Measurements from ENCODE around the gene KCNA4. TPM values are rescaled to one million over a fixed set of nuclear protein-coding genes. Genes with fewer than 3 reads are reported as not detected.
"Not testable (repeated sequence)": the region's sequence is repeated elsewhere in the genome, so short reads cannot be mapped to it uniquely, and the experiment has no call there.

The KCNA4 gene
- polyA plus RNA-seq, 4 donors, result 0.11 to 2.7 (median 0.76) TPM

DNA sequence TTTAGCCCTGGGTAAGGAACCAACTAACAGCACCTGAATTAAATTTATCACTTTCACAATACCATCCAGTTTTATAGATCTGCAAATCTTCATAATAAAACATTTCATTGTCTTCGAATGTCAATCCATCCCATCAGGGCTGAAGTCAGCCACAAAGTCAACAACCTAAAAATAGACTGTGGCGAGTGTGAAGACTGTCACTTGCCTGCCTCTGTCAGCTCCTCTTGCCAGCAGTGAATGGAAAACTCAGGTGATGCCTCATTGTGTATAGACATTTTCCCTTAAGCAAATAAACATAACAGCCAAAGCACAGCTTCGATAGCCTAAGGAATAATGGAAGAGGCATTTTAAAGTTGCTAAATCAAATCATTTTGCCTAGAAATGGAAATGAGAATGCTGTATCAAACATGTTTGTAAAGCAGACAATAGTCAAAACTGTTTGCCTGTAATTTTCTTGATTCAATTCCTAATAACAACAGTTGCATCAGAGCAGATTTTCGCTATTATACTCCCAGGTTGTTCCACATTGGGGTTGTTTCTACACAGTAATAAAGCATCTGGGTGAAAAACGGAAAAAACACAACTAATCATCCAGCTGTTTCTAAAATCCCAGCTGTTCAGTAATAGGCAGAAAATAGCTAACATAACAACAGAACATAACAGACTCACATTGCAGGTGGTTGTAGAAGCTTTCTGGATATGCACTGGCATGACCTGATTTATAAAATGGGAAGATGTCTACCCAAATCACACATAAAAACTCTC is 15.7 kb downstream of the KCNA4 start:
- no peak for DNase-seq (ENCODE audit: low read depth in 4 of 4, low spot score in 3 of 4)

DNA sequence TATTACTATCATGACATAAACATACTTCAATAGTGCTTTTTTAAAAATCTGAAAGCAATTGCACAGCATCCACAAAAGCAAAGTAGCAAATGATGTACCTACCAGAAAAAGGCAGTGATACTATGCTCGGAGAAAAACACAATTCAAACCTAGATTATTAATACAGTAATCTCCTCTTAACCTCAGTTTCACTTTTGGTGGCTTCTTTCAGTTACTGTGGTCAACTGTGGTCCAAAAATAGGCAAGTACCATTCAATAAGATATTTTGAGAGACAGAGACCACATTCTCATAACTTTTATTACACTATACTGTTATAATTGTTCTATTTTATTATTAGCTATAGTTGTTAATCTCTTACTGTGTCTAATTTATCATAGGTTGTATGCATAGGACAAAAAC is 20.8 kb downstream of the KCNA4 start:
- no peak for DNase-seq (ENCODE audit: low read depth in 4 of 4, low spot score in 3 of 4)

DNA sequence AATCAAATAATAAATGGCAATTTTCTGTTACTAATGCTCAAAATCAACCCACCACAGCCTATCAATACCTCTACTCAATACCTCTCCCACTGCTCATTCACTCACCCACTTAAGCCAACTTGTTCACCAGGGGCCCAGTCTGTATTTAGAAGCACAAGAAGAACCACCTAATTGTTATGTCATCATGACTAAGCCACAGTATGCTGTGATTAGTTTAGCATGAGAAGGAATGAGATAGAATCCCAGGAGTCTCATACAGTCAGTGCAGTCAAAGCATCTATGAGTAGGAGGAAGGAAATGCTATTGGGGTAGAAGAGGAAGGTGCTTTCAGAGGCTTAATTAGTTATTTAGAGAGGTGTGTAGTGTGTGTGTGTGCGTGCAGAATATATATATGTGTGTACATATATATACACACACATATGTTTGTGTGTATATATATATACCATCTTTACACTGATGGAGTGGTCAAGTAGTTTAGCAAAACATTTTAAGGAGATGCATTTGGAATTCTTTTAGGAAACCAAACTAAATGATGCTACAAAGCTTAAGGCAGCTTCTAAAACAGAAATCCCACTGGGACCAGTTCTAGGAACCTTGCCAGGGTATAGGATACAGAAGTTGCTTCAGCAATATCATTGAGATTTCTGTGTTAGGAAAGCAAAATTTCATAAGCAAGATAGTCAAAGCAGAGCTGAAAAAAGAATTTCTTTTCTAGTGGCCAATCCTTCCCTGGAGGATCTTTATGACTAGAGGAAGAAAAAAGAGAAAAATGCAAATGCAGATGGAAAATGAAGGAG is 27.5 kb downstream of the KCNA4 start:
- DNase-seq (ENCODE audit: low read depth in 4 of 4, low spot score in 3 of 4), result no peak

DNA sequence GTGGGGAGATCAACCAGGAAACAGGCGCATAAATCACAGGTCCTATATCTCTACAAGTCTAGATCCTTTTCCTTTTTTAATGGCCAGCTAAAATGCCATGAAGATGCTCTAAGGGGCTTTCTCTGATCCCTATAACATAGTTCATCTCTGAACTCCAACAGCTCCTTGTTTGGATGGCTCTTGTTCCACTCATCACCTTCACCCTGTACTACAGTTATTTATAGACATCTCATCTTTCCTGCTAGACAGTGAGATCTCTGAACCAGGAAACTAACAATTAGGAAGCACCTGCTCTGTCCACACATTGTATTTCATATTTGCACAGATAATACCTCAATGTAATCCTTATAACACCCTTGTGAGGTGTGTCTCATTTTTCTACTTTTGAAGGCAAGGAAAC is 31.6 kb downstream of the KCNA4 start:
- no peak for DNase-seq (ENCODE audit: low read depth in 4 of 4, low spot score in 3 of 4)

DNA sequence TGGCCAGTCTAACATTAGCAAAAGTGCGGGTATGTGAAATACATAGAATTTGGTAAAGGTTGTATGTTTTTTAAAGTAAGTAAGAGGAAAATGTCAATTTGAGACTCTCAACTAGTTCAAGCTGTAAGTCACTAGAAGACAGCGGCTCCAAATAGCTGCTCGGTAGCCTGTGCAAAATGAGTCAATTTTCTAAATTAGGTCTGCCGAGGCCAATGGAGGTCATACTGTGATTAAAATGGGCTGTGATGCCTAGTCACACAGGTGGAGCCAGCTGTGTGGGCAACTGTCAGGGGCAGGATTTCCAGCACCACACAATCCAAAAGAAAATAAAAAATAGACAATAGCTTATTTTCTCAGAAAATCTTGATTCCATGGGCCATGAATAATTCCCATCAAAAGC is 32.3 kb downstream of the KCNA4 start:
- no peak for DNase-seq (ENCODE audit: low read depth in 4 of 4, low spot score in 3 of 4)

DNA sequence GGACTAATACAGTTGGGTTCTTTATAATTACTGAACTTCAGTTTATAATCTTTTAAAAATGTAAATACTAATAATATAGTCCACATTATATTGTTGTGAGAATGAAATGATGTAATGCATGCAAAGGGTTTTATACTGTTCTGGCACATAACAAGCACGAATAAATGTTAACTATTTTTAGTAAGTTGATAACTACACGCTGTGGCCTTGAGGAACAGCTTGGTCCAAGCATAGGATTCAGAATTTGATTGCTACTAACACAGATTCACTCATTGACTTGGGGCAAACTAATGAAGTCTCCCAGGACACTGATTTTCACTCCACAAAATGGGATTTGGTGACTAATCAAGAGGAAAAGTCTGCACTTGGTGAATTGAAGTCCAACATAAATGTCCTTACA is 38.3 kb downstream of the KCNA4 start:
- DNase-seq (ENCODE audit: low read depth in 4 of 4, low spot score in 3 of 4), result no peak

DNA sequence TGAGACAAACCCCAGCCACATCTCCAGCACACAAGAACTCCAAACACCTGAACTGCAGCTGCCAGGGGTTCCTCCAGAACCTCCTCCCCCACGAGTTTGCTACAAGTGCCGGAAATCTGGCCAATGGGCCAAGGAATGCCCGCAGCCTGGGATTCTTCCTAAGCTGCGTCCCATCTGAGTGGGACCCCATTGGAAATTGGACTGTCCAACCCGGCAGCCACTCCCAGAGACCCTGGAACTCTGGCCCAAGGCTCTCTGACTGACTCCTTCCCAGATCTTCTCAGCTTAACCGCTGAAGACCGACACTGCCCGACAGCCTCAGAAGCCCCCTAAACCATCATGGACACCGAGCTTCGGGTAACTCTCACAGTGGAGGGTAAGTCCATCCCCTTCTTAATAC is 41.2 kb downstream of the KCNA4 start:
- not testable (repeated sequence) for DNase-seq (ENCODE audit: low read depth in 4 of 4, low spot score in 3 of 4)

DNA sequence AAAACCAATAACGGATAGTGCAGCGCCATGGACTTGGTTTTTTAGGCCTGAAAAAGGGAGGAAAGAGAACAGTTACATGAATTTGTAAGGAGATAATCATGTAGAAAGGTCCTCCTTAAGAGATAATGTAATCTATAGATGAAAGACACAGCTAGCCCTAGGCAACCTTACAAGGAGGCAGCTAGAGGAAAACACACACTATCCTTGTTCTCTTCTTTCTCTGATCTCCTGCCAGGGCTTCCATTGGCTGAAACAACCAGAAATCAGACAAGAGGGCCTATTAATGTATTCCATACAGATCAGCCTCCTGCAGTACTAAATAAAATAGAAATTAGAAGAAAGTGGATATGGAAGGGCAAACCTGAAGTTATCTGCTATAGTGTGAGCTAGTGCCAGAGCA is 53.0 kb downstream of the KCNA4 start:
- DNase-seq (ENCODE audit: low read depth in 4 of 4, low spot score in 3 of 4), result no peak

DNA sequence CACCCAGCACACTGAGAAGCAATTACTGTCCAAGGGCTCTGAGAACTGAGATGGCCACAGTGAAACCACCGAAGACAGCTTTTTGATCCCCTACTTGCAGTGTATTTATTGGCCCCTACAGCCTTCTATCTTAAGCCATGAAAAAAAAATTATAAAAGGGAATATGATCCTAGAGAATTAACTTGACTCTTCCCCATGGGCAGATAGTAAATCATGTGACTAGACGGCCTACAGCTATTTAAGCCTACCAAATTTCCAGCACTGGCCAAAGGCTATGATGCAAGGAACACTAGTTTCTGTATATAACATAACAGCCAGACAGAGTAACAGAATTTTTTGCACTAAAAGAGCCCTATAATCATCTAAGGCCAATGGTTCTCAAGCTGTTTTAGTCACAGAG is 53.8 kb downstream of the KCNA4 start:
- no peak for DNase-seq (ENCODE audit: low read depth in 4 of 4, low spot score in 3 of 4)

DNA sequence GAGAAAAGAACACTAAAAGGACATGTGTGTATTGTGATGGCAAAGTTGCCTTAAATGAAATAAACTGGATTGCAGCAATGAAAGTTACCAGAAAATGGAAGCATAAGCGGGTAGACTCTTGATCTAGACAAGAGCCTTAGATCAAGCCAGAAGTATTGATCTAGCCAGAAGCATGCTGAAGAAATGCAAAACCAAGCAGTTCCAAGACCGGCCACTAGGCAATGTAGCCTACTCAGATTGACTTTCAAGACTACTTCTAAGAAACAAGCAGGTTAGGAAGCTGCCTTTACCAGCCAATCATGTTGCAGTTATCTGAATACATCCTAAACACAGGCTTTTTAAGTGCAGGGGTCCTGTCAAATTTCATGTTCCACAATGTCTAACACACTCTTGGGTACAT is 54.6 kb downstream of the KCNA4 start:
- no peak for DNase-seq (ENCODE audit: low read depth in 4 of 4, low spot score in 3 of 4)

Other genes starting within 250 kb of the KCNA4 start
- not detected for gene FSHB, start 214.0 kb upstream of the KCNA4 start, polyA plus RNA-seq (ENCODE audit: insufficient read length in 4 of 4)